Stimulated activated naive CD8-positive, alpha-beta T cell treated with anti-CD3 and anti-CD28 coated beads, Interleukin-15, Interleukin-2, amounts not matched to agents 100 U/mL and 50 U/mL, for 24 hours (primary cell): ENCODE data around the gene KRTCAP2.
A peak's percentile ranks its signal among the peaks of the same experiment; 100 is the strongest.

Experiments
- ATAC-seq: fragments of 150-1000 bp; cut with Tn5 transposase; one replicate; pipeline ENCODE4 v1.10.0; 2021
- DNase-seq: peaks from one replicate; pipeline ENCODE4 v3.0.0; 2021

KRTCAP2 gene

DNA sequence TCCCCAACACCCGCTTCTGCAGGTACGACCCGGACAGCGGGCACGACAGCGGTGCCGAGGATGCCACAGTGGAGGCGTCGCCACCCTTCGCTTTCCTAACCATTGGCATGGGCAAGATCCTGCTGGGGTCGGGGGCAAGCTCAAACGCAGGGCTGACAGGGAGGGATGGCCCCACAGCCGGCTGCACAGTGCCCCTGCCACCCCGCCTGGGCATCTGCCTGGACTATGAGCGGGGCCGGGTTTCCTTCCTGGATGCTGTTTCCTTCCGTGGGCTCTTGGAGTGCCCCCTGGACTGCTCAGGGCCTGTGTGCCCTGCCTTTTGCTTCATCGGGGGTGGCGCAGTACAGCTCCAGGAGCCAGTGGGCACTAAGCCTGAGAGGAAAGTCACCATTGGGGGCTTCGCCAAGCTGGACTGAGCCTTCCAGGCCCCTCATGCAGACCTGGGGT, 10.7 kb upstream of the KRTCAP2 start:
- ATAC-seq: no peak
- no peak for DNase-seq

DNA sequence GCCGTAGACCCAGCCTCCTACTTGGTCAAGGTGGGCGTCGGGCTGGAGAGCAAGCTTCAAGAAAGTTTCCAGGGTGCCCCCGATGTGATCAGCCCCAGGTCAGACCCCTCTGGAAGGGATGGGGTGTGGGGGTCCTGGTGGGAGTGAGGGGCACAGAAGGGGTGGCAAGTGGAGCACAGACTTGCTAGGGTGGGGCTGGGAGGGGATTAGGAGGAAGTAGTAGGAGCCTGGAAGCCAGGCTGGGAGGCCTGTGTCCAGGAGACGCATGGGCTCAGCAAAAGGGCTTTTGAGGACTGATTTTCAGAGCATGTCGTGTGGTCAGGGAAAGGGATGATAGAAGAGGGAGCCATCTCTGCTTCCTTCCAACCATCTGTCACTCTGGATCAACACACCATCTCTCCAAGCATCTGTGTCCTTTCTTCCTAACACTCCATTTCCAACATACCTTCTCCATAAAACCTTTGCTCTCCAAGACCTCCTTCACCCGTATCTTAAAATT, 9.0 kb upstream of the KRTCAP2 start:
- ATAC-seq (no peak), DNase-seq (no peak)

DNA sequence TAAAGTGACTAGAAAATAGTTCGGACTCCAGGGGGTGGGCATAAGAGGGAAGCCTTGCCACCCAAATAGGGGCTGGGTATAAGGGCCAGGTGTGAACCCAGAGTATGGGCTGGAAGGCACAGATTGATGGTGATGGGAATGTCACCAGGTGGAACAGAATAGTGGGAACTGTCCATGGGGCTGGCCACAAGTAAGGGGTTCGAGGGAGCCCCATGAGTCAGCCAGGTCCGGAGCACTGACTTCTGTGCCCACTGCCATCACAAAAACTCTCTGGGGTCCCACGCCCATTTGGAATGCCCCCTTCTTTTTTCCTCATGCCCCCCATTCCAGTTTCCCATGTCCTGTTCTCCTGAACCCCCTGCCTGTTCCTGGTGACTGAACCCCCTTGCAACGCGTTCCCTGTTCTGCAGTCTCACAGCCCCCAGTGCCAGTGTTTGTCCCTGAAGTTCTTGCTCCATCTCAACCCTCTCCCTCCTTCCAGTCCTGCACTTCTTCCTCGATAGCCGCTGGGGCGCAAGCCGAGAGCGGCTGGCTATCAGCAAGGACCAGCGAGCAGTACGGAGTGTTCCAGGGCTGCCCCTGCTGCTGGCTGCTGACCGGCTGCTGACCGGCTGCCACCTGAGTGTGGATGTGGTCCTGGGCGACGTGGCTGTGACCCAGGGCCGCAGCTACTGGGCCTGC, 8.4 kb upstream of the KRTCAP2 start:
- DNase-seq: no peak
- no peak for ATAC-seq

DNA sequence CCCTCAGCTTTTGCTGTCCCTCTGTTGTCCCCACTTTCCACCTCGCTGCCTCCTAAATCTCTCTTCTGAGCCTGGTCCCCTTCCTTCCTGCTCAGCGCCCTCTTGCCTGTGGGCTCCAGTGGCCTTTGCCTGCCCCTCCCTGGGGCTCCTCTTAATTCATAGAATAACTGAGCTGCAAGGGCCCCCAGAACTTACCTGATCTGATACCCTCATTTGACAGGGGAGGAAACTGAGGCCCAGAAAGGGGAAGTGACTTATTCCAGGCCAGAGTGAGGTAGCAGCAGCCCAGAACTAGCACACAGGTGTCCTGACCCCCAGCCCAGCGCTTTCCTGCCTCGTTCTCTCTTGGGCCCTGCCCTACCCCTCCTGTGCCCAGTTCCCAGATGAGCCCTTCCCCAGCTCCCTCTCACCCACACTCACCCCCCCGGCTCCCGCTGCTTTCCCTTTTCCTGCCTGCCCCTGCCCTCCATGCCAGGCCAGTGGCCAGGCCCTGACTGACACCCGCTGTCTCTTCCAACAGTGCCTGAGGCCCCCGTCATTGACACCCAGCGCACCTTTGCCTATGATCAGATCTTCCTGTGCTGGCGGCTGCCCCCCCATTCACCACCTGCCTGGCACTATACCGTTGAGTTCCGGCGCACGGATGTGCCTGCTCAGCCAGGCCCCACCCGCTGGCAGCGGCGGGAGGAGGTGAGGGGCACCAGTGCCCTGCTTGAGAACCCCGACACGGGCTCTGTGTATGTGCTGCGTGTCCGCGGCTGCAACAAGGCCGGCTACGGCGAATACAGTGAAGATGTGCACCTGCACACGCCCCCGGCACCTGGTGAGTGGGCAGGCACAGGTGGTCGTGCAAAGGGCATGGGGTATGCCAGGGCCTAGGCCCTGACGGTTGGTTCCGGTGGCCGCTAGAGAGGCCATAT, 6.3 kb upstream of the KRTCAP2 start:
- ATAC-seq (no peak), DNase-seq (no peak)

DNA sequence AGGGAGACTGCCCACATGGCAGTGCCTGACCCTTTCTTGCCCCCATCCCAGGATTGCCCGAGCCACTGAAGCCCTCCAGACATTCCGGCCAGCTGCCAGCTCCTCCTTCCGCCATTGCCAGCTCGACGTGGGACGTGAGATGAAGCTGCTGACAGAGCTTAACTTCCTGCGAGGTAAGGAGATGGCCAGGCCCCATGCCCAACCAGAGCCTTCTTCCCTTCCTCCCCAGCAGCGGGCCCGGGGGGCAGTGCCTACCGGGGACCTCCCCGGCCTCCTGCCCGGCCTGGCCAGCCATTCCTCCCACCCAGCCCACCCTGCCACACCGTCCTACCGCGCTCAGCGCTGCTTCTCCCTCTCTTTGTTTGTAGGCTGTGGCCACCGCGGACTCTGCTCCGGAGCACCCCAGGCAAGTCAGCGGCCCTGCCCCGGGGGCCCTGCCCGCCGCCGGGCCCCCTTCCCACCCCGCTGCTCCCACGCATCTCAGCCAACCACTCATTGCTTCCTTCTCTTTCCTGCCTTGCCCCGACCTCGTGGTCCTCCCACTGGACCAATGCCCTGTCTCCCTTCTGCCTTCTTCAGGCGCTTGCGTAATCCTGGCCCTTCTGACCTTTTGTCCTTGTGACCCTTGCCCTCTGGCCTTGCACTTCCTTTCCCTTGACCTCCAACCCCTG, 5.5 kb upstream of the KRTCAP2 start:
- ATAC-seq: no peak
- no peak for DNase-seq

DNA sequence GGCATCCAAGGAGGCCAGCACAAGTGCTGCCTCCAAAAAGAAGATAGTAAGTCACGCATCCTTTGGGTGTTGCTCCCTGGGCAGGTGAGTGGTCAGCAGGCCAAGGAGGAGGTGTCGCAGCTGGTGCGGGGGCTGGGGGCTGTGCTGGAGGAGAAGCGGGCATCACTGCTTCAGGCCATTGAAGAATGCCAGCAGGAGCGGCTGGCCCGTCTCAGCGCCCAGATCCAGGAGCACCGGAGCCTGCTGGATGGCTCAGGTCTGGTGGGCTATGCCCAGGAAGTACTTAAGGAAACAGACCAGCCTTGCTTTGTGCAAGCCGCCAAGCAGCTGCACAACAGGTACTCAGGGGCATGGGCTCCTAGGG, 4.8 kb upstream of the KRTCAP2 start:
- no peak for ATAC-seq
- DNase-seq: no peak

DNA sequence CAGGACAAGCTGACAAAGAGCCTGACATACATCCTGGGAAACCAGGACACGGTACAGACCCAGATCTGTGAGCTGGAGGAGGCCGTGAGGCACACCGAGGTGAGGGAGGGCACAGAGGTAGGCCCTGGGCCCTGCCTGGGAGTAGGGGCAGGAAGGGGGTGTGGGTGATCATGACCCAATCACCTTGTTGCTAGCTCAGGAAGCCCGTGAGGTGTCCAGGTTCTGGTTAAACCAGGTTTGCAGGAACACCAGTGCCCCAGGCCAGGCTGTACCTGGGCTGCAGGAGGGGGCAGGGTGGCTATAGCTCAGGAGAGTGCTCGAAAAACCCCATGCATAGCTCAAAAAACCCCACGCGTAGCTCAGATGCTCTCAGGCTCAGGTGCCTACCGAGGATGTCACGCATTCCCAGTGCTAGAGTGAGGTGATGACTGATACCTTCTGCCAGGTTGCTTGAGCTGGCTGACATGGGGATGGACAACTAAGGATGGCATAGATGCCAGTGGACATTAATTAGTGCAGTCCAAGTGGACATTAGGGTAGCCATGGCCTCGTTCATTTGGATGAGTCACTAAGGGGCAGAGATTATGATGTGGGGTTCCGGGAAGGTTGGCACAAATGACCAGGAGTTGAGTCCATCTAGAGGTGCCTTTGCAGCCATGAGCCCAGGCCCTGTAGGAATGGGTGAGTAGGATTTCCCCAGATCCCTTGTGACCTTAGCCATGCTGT, 4.3 kb upstream of the KRTCAP2 start:
- ATAC-seq: no peak
- no peak for DNase-seq

DNA sequence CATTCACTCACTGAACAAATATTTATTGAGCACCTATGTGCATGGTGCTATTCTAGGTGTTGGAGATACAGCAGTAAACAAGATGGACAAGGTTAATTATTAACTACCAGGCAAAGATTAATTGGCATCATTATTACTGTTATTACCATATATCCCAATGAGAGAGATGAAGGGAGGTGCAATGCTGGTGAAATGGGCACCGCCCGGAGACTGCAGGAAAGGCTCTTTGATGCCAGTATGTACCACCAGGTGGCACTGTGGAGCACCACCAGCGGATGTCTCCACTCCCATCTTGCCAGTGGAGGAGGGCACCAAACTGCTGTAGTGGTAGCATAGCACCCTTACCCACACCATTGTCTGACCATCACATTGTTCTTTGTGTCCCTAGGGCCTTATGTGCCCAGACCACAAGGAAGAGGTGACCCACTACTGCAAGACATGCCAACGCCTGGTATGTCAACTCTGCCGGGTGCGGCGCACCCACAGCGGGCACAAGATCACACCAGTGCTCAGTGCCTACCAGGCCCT, 3.5 kb upstream of the KRTCAP2 start:
- ATAC-seq (peak; percentile 28), DNase-seq (peak; percentile 93)

DNA sequence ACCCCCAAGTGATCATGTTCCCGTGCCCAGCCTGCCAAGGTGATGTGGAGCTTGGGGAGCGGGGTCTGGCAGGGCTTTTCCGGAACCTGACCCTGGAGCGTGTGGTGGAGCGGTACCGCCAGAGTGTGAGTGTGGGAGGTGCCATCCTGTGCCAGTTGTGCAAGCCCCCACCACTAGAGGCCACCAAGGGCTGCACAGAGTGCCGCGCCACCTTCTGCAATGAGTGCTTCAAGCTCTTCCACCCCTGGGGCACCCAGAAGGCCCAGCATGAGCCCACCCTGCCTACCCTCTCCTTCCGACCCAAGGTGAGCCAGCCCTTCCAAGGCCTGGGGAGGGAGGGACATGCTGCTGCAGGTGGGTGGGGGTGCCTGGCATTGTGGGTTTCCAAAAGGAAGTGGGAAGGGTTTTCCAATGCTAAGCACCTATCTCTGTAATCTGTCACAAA, 2.8 kb upstream of the KRTCAP2 start:
- peak; percentile 40 for DNase-seq
- ATAC-seq: peak; percentile 10

DNA sequence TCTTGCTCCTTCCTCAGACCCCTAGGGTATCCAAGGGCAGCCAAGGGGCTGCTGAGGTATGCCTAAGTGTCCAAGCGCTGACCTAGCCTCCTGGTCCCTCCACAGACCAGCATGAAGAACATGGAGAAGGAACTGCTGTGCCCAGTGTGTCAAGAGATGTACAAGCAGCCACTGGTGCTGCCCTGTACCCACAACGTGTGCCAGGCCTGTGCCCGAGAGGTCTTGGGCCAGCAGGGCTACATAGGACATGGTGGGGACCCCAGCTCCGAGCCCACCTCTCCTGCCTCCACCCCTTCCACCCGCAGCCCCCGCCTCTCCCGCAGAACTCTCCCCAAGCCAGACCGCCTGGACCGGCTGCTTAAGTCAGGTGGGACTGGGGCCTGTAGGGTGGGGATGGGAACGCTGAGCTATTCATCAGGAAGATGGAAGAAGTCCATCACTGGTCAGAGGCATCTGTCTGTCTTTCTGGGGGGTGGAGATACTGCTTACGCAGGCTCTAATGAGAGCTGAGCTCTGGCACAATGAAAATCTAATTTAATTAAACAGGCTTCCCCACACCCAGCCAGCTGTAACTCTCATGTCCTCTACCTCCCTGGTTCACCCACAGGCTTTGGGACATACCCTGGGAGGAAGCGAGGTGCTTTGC, 2.3 kb upstream of the KRTCAP2 start:
- DNase-seq (no peak), ATAC-seq (no peak)

DNA sequence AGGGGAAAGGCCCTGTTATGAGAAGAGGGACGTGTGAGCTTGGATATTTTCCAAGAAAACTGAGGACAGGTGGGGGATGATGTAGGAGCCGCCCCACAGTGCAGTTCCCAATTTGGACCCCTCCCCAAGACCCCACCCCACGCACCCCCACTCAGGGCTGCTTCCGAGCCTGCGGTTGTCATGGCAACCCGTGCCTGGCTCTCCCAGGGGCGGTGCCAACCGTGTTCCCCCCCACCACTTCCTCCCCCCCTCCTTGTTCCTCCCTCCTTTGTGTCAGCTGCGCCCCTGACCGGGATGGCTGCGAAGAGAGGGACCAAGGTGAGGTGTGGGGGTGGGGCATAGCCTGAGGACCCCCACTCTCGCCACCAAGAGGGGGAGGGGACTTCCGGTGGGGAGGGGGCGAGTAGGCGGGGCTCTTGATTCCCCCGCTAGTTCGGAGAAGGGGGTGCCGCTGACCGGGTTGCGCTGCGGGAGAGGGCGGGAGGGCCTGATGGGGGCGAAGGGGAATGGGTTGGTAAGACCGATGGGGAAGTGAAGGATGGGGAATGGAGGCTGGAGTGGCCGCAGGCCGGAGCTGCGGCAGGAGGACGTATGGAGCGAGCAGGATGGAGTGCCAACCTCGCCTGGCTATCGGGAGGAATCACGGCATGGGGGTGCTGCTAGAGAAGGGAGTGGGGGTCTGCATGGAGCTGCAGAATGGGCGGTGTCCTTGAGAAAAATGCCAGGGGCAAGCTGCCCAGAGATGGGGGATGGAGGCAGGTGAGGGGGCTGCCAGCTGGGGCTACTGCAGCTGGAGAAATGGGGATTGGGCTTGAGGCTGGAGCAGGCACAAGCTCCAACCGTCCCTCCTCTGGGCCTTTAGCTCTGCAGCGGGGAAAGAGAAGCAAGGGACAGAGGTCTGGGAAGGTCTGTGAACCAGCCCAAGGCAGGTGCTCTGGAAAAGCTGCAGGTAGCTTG, 1.5 kb upstream of the KRTCAP2 start:
- DNase-seq (peak; percentile 60), ATAC-seq (no peak)

DNA sequence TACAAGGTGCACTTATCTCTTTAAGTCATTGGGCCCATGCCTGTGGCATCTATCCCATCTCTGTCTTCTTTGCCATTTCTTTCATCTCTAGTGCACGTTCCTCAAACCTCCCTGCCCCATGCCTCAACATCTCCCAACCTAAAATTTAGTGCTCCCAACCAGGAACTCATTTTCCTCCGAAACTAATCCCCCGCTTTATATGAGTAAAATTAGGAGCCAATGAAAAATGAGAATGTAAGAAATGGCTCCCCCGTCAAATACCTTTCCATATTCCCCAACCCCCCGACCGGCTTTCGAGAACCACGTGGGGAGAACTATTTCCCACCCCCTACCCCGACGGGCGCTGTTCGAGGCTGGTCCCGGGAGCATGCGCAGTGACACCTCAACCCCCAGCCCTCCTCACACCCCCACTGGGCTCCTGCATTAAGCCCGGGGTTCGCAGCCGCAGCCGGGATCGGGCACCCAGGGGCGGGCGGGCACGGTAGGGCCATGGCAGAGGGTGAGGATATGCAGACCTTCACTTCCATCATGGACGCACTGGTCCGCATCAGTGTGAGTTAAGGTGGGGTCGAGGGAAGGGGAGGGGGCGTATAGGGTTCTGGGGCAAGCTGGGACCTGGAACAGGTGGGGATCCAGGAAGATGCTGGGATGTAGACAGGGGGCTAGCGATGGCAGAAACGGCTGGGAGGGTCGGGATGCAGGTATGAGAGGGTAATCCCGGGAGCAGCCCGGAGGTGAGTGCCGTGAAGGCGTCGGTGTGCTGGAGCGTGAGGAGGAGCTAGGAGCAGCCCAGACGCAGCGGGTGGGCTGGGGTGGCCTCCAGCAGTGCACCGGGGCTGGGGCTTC, 597 bp upstream of the KRTCAP2 start, which contains the start of gene TRIM46:
TSS of gene TRIM46 (plus strand) at position 372 of the 846 bp plus-strand sequence. CDS start at position 490, 118 bp downstream.
- peak; percentile 79 for DNase-seq
- ATAC-seq: peak; percentile 42

DNA sequence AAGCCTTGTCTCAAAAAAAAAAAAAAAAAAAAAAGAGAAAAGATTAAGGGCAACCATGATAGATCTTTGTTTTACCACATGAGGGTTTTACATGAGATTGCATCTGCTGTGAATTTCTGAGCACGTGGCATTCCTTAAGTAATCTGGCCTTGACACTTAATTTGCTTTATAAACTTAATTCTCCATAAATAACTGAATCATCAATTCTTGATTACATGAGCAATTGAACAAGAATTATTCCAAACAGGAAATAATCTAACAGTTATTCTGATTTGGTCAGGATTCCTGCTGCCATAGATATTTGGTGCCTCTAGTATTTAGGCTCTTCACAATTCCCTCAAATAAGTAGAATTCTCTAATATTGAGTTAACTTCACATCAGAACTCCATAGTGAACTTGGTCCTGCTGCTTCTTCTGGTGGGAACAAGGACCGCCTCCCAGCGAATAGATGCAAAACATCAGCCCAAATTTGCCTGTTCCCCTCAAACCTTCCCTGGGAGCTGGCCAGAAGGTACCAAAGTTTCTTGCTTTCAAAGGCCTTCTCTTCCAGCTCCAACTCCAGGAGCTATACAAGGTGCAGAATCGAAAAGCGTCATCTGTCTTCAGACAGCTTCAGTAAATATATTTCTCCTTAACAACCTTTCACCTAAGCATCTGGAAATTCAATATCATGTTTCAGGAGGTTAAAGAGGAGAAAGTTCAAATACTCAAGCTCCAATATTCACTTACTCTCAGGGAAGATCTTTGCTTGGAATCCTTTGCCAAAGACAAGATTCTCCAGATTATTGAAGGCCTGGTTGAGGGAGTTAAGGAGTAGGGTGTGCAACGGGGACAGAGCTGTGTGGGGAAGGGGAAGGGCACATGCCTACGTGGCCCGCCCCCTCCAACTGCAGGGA, 1.0 kb downstream of the KRTCAP2 start:
- DNase-seq (no peak), ATAC-seq (peak; percentile 14)

DNA sequence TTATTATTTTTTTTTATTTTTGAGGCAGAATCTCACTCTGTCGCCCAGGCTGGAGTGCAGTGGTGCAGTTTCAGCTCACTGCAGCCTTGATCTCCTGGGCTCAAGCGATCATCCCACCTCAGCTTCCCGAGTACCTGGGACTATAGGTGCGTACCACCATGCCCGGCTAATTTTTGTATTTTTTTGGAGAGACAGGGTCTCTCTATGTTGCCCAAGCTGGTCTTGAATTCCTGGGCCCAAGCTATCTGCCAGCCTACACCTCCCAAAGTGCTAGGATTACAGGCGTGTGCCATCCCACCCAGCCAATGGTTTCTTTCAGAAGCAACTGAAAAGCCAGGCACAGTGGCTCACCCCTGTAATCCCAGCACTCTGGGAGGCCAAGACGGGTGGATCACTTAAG, 2.3 kb downstream of the KRTCAP2 start:
- ATAC-seq (no peak), DNase-seq (no peak)

DNA sequence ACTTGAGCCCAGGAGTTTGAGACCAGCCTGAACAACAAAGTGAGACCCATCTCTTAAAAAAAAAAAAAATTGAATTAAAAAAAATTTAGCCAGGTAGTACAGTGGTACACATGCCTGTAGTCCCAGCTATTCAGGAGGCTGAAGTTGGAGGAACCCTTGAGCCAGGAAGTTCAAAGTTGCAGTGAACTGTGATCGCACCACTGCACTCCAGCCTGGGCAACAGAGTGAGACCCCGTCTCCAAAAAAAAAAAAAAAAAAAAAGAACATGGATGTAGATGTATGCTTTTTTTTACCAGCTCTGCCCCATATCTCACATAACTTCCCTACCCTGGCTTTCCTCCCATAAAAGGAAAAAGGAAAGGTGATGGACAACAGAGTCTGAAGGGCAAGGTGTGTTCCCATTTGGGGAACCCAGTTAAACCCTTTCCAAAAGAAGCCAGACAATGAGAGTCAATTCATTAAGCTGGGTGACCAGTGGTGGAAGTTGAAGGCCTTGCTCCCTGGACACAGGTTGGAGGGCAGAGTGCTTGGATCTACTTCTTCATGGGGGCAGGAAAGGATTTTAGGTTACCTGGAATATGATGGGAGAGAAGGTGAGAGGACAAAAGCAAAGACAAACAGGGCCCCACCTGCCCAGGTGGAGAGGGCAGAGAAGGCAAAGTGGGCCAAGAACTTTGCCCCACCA, 2.9 kb downstream of the KRTCAP2 start:
- DNase-seq (no peak), ATAC-seq (no peak)

DNA sequence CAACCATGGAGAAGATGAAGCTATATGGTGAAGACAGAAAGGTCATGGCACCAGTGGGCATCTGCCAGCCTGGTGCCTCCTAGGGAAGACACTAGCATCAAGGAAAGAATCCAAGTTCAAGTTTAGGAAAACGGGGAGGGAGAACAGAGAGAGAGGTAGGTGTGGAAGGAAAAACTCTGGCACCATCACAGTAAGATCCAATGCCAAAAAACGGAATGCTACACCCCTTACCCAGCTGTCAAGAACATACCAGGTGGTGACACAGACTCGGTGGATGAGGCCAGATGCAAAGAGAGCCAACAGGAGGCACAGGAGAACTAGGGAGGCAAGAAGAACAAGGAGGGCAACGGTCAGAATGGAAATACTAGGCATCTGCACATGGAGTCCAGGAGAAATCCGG, 3.6 kb downstream of the KRTCAP2 start:
- ATAC-seq (no peak), DNase-seq (no peak)
